Measurements from ENCODE around the gene CHN2.

DNA sequence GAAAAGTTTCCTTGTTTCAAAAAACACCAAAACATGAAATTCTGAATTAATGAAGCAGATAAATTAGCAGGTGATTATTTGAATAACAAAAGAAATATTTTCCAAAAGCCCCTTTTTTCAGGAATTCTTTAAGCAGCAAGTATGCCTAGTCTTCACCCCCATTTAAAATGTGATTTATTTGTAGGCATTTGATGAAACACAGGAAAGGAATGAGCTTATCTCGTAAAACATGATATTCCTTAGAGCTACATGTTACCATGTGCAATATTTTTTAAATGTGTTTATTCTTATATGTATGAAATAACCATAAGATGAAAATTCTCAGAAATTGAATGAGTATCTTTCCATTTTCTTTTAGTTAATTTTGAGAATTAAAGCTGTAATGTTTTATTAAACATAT is 106.1 kb downstream of the CHN2 start:
- TF ChIP-seq CTCF (conservative IDR thresholded peaks at IDR 0.05) (no peak), EZH2 (IDR thresholded peaks at IDR 0.05; ENCODE audit: low read depth) (no peak)

Data from PC-9 (cell line).